Right atrium auricular region (tissue), 2 donors: Measurements from ENCODE around the gene SGO2. TPM values are rescaled to one million over a fixed set of nuclear protein-coding genes. Genes with fewer than 3 reads are reported as not detected.

Experiments
- DNase-seq: peaks from one replicate; pipeline ENCODE4 v3.0.0-alpha.2; 2019; ENCODE audit warnings: low spot score
- H3K27ac ChIP-seq, 2 donors: fragments of 200-600 bp; sonication (generic); 1 replicate in 1 of 2; 2 replicates in 1 of 2; pipeline ENCODE4 v1.5.1; 2016 to 2019
- H3K27me3 ChIP-seq, 2 donors: fragments of 200-600 bp; sonication (generic); one replicate each; pipeline versions ENCODE4 v1.5.1 to v1.6.0; 2017 to 2019
- H3K36me3 ChIP-seq: fragments of 200-600 bp; sonication (generic); one replicate; pipeline ENCODE4 v1.5.1; 2016
- H3K4me1 ChIP-seq, 2 donors: fragments of 200-600 bp; sonication (generic); one replicate each; pipeline versions ENCODE4 v1.5.1 to v1.6.0; 2017 to 2019
- H3K4me3 ChIP-seq, 2 donors: fragments of 200-600 bp; sonication (generic); 1 replicate in 1 of 2; 2 replicates in 1 of 2; pipeline ENCODE4 v1.5.1; 2017 to 2019; ENCODE audit warnings: mild to moderate bottlenecking in 1 of 2, moderate library complexity in 1 of 2
- H3K9me3 ChIP-seq, 2 donors: fragments of 200-600 bp; sonication (generic); one replicate each; pipeline ENCODE4 v1.5.1; 2019
- total RNA-seq, 2 donors: library from RNA; depleted of rRNA; stranded (reverse); fragments of >200 nt; gene quantifications; one replicate each; pipeline ENCODE4 v1.1.0, GENCODE V29; 2016
- TF ChIP-seq, protein P1 (sequence below), 2 donors: fragments of 200-600 bp; sonication (generic); IDR thresholded peaks; one replicate each; pipeline ENCODE4 v1.5.1; 2019; ENCODE audit warnings: antibody characterized with exemption in 2 of 2

The SGO2 gene
- total RNA-seq, 2 donors from 2014 or later = 1.9 to 2.5 TPM

DNA sequence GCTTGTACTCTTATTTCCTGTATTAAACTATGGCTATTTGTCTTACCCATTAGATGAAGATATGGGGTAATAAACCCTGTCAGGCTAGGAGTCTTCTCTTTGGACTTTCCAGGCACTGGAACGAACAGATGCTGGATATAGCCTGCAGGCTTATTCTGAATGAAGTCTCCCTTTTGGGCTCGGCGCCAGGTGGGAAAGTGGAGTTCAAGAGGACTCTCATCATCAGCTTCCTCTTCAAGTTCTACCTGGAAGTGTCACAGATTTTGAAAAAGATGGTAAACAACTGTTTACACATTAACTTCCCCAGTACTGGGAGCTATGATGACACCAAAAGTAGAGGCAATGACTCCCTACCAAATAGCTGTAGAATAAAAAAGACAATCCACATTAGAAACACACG lies 87.7 kb downstream of the SGO2 start:
- no peaks in the 10 kb centered on the region for H3K36me3 ChIP-seq
- no peak overlapping the region for H3K27ac ChIP-seq
- DNase-seq = no peak
- H3K4me3 ChIP-seq = no peak overlapping the region
- no peaks in the 10 kb centered on the region for H3K4me1 ChIP-seq
- no peaks in the 10 kb centered on the region for H3K9me3 ChIP-seq
- TF ChIP-seq, protein P1, sequence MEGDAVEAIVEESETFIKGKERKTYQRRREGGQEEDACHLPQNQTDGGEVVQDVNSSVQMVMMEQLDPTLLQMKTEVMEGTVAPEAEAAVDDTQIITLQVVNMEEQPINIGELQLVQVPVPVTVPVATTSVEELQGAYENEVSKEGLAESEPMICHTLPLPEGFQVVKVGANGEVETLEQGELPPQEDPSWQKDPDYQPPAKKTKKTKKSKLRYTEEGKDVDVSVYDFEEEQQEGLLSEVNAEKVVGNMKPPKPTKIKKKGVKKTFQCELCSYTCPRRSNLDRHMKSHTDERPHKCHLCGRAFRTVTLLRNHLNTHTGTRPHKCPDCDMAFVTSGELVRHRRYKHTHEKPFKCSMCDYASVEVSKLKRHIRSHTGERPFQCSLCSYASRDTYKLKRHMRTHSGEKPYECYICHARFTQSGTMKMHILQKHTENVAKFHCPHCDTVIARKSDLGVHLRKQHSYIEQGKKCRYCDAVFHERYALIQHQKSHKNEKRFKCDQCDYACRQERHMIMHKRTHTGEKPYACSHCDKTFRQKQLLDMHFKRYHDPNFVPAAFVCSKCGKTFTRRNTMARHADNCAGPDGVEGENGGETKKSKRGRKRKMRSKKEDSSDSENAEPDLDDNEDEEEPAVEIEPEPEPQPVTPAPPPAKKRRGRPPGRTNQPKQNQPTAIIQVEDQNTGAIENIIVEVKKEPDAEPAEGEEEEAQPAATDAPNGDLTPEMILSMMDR (IDR thresholded peaks at IDR 0.05) = no peak
- H3K27me3 ChIP-seq = no peaks in the 10 kb centered on the region

GRCh38 chr2:200614249-200614648 lies 88.2 kb downstream of the SGO2 start:
- Histone ChIP-seq H3K27me3 (no peaks in the 10 kb centered on the region), H3K27ac (no peak overlapping the region), H3K4me3 (no peak overlapping the region), H3K9me3 (no peaks in the 10 kb centered on the region), H3K36me3 (no peaks in the 10 kb centered on the region), H3K4me1 (no peaks in the 10 kb centered on the region)
- TF ChIP-seq, protein P1 (IDR thresholded peaks at IDR 0.05) = no peak
- no peak for DNase-seq

- no peak for DNase-seq
- TF ChIP-seq, protein P1 (IDR thresholded peaks at IDR 0.05) = no peak
- Histone ChIP-seq H3K4me3 (no peak overlapping the region), H3K27me3 (no peaks in the 10 kb centered on the region), H3K9me3 (no peaks in the 10 kb centered on the region), H3K36me3 (no peaks in the 10 kb centered on the region), H3K27ac (no peak overlapping the region), H3K4me1 (no peaks in the 10 kb centered on the region)
These were observed 89.2 kb downstream of the SGO2 start for GRCh38 chr2:200615247-200615646.

GRCh38 chr2:200616193-200616592 lies 90.2 kb downstream of the SGO2 start:
- H3K27ac ChIP-seq = no peak overlapping the region
- no peaks in the 10 kb centered on the region for H3K27me3 ChIP-seq
- DNase-seq = no peak
- TF ChIP-seq, protein P1 (IDR thresholded peaks at IDR 0.05) = no peak
- no peaks in the 10 kb centered on the region for H3K4me1 ChIP-seq
- no peaks in the 10 kb centered on the region for H3K9me3 ChIP-seq
- H3K36me3 ChIP-seq = no peaks in the 10 kb centered on the region
- no peak overlapping the region for H3K4me3 ChIP-seq

DNA sequence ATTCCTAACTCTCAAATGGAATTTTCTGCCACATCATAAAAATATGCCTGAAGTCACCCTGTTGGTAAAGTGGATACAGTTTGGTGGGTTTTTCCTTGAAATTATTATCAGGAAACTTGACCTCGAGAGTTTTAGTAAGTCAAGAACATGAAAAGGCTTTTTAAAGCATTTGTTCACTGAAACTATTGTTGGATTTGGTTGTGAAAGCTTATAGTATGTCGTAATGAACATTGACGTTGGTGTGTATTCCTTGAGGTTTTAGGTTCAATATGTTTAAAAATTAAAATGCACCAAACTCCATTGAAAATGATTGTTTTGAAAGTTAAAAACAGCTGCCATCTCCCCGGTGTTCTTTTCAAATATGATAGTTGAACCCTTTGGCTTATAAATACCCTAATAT lies 90.6 kb downstream of the SGO2 start:
- H3K27ac ChIP-seq = no peak overlapping the region
- no peaks in the 10 kb centered on the region for H3K9me3 ChIP-seq
- H3K36me3 ChIP-seq = no peaks in the 10 kb centered on the region
- DNase-seq = no peak
- TF ChIP-seq, protein P1 (IDR thresholded peaks at IDR 0.05) = no peak
- H3K4me3 ChIP-seq = no peak overlapping the region
- H3K4me1 ChIP-seq = no peaks in the 10 kb centered on the region
- H3K27me3 ChIP-seq = no peaks in the 10 kb centered on the region
